Stomach smooth muscle (tissue), 2 donors: Measurements from ENCODE around the gene TRIM60.
"Not testable (repeated sequence)": the region's sequence is repeated elsewhere in the genome, so short reads cannot be mapped to it uniquely, and the experiment has no call there.

ENCODE experiments used
- H3K27ac ChIP-seq: one replicate; pipeline ENCODE4 v1.7.0; 2013; ENCODE audit warnings: mild to moderate bottlenecking, low read length, inconsistent platforms
- H3K27me3 ChIP-seq, 2 donors: one replicate each; pipeline ENCODE4 v1.7.0; 2013; ENCODE audit warnings: low read length in 2 of 2; ENCODE audit not compliant: insufficient read depth in 2 of 2, control insufficient read depth in 1 of 2
- H3K36me3 ChIP-seq, 2 donors: one replicate each; pipeline ENCODE4 v1.7.0; 2013; ENCODE audit warnings: low read length in 2 of 2; ENCODE audit not compliant: control insufficient read depth in 2 of 2, insufficient read depth in 2 of 2
- H3K4me1 ChIP-seq: one replicate; pipeline ENCODE4 v1.7.0; 2013; ENCODE audit warnings: low read length; ENCODE audit not compliant: control insufficient read depth, insufficient read depth
- H3K4me3 ChIP-seq, 2 donors: one replicate each; pipeline ENCODE4 v1.7.0; 2013; ENCODE audit warnings: low read length in 2 of 2
- H3K9ac ChIP-seq, 2 donors: one replicate each; pipeline ENCODE4 v1.7.0; 2013; ENCODE audit warnings: low read length in 2 of 2, mild to moderate bottlenecking in 1 of 2
- H3K9me3 ChIP-seq, 2 donors: one replicate each; pipeline ENCODE4 v1.7.0; 2013; ENCODE audit warnings: low read length in 2 of 2; ENCODE audit not compliant: control insufficient read depth in 2 of 2
- donor health status: healthy.
- donor health status: Pancreatic carcinoma.

Gene TRIM60

GRCh38 chr4:165031436-165032211 lies at the start of gene TRIM60:
Gene TRIM60, plus strand, starts transcription at chr4:165031999. Its CDS starts 8,074 bp downstream, at chr4:165040073.
- no peaks in the 10 kb centered on the region for H3K36me3 ChIP-seq
- H3K9ac ChIP-seq, result no peak within 1 kb of the TSS
- H3K9me3 ChIP-seq, result peaks cover 0 to 3% of the 10 kb centered on the region in 2 donors
- H3K27ac ChIP-seq, result no peak within 1 kb of the TSS
- no peaks in the 10 kb centered on the region for H3K27me3 ChIP-seq
- no peak within 1 kb of the TSS for H3K4me3 ChIP-seq
- H3K4me1 ChIP-seq, result no peaks in the 10 kb centered on the region

- Histone ChIP-seq H3K9ac (no peak overlapping the region), H3K27me3 (no peaks in the 10 kb centered on the region), H3K4me3 (no peak overlapping the region), H3K4me1 (no peaks in the 10 kb centered on the region), H3K27ac (no peak overlapping the region), H3K9me3 (no peaks in the 10 kb centered on the region), H3K36me3 (no peaks in the 10 kb centered on the region)
These were observed 42.3 kb upstream of the TRIM60 start for GRCh38 chr4:164989471-164989870.

- H3K9me3 ChIP-seq, result not testable (repeated sequence)
These were observed 41.0 kb upstream of the TRIM60 start for GRCh38 chr4:164990786-164991185.

GRCh38 chr4:164996123-164996522 lies 35.7 kb upstream of the TRIM60 start:
- H3K27me3 ChIP-seq, H3K36me3 ChIP-seq, H3K4me1 ChIP-seq, H3K9me3 ChIP-seq, H3K9ac ChIP-seq, H3K27ac ChIP-seq, H3K4me3 ChIP-seq: not testable (repeated sequence)

More at GRCh38 chr4:164990786-164991185, 41.0 kb upstream of the TRIM60 start:
- not testable (repeated sequence) for H3K27me3 ChIP-seq, H3K36me3 ChIP-seq, H3K27ac ChIP-seq, H3K4me3 ChIP-seq, H3K9ac ChIP-seq, H3K4me1 ChIP-seq

- Histone ChIP-seq H3K9ac (no peak overlapping the region), H3K9me3 (no peaks in the 10 kb centered on the region), H3K27ac (no peak overlapping the region), H3K4me3 (no peak overlapping the region), H3K36me3 (no peaks in the 10 kb centered on the region), H3K4me1 (no peaks in the 10 kb centered on the region), H3K27me3 (peaks cover 0 to 3% of the 10 kb centered on the region in 2 donors)
These were observed 34.5 kb upstream of the TRIM60 start for GRCh38 chr4:164997324-164997723.

- H3K36me3 ChIP-seq, result no peaks in the 10 kb centered on the region
- H3K9ac ChIP-seq, result no peak overlapping the region
- H3K4me1 ChIP-seq, result no peaks in the 10 kb centered on the region
- H3K9me3 ChIP-seq, result no peaks in the 10 kb centered on the region
- H3K27ac ChIP-seq, result no peak overlapping the region
- H3K27me3 ChIP-seq, result peaks cover 0 to 3% of the 10 kb centered on the region in 2 donors
- no peak overlapping the region for H3K4me3 ChIP-seq
These were observed 33.9 kb upstream of the TRIM60 start for GRCh38 chr4:164997941-164998340.

- H3K27ac ChIP-seq, H3K9me3 ChIP-seq, H3K36me3 ChIP-seq, H3K27me3 ChIP-seq, H3K4me3 ChIP-seq, H3K9ac ChIP-seq, H3K4me1 ChIP-seq: not testable (repeated sequence)
These were observed 33.2 kb upstream of the TRIM60 start for GRCh38 chr4:164998526-164999080.

- not testable (repeated sequence) for H3K27ac ChIP-seq, H3K4me3 ChIP-seq, H3K9ac ChIP-seq, H3K4me1 ChIP-seq, H3K36me3 ChIP-seq, H3K27me3 ChIP-seq, H3K9me3 ChIP-seq
These were observed 29.8 kb upstream of the TRIM60 start for GRCh38 chr4:165001957-165002356.

- H3K9ac ChIP-seq, result no peak overlapping the region
- H3K27me3 ChIP-seq, result no peaks in the 10 kb centered on the region
- no peak overlapping the region for H3K27ac ChIP-seq
- no peaks in the 10 kb centered on the region for H3K4me1 ChIP-seq
- no peaks in the 10 kb centered on the region for H3K9me3 ChIP-seq
- H3K4me3 ChIP-seq, result no peak overlapping the region
- H3K36me3 ChIP-seq, result no peaks in the 10 kb centered on the region
These were observed 26.4 kb upstream of the TRIM60 start for GRCh38 chr4:165005352-165005925.

GRCh38 chr4:165006456-165006855 lies 25.3 kb upstream of the TRIM60 start:
- Histone ChIP-seq H3K4me1 (no peaks in the 10 kb centered on the region), H3K27ac (no peak overlapping the region), H3K9me3 (no peaks in the 10 kb centered on the region), H3K27me3 (no peaks in the 10 kb centered on the region), H3K9ac (no peak overlapping the region), H3K36me3 (no peaks in the 10 kb centered on the region), H3K4me3 (no peak overlapping the region)

GRCh38 chr4:165006886-165007285 lies 24.9 kb upstream of the TRIM60 start:
- Histone ChIP-seq H3K4me1 (no peaks in the 10 kb centered on the region), H3K27me3 (no peaks in the 10 kb centered on the region), H3K27ac (no peak overlapping the region), H3K36me3 (no peaks in the 10 kb centered on the region), H3K4me3 (no peak overlapping the region), H3K9me3 (no peaks in the 10 kb centered on the region), H3K9ac (no peak overlapping the region)
